Lower leg skin (tissue), 4 donors: Measurements from ENCODE around the gene CIBAR2. TPM values are rescaled to one million over a fixed set of nuclear protein-coding genes. Genes with fewer than 3 reads are reported as not detected.

Experiments used
- DNase-seq, 2 donors: peaks; one replicate each; pipeline ENCODE4 v3.0.0-alpha.2; 2019; ENCODE audit warnings: low spot score in 2 of 2
- H3K4me3 ChIP-seq: fragments of 200-600 bp; sonication (generic); 2 replicates; pipeline ENCODE4 v1.5.1; 2017; ENCODE audit warnings: mild to moderate bottlenecking, low read depth; ENCODE audit not compliant: poor library complexity, severe bottlenecking
- CTCF ChIP-seq, 3 donors: fragments of 450-650 bp; IDR thresholded peaks; one replicate each; pipeline ENCODE4 v1.5.1; 2016; ENCODE audit warnings: antibody characterized with exemption in 3 of 3, mild to moderate bottlenecking in 3 of 3, moderate library complexity in 2 of 3
- POLR2A ChIP-seq, 2 donors: fragments of 450-650 bp; IDR thresholded peaks; one replicate each; pipeline ENCODE4 v1.6.1; 2016 to 2017; ENCODE audit warnings: antibody characterized with exemption in 2 of 2, mild to moderate bottlenecking in 1 of 2, moderate library complexity in 1 of 2
- WGBS, 2 donors: methylation state at CpG; one replicate each; pipeline ENCODE4 v1.1.5; 2018; 5-methylcytosine and 5-hydroxymethylcytosine counted together
- intact Hi-C: fragments of 100-400 bp; cut with DNase I; formaldehyde crosslinking; loops from one replicate; pipeline ENCODE4 v1.15.0; 2023; ENCODE audit warnings: low total_unique reads
- total RNA-seq, 4 donors: library from RNA; depleted of rRNA; stranded (reverse); fragments of >200 nt; gene quantifications; one replicate each; pipeline ENCODE4 v1.1.0, GENCODE V29; 2016

Gene CIBAR2
- total RNA-seq, 4 donors from 2014 or later = not detected

DNA sequence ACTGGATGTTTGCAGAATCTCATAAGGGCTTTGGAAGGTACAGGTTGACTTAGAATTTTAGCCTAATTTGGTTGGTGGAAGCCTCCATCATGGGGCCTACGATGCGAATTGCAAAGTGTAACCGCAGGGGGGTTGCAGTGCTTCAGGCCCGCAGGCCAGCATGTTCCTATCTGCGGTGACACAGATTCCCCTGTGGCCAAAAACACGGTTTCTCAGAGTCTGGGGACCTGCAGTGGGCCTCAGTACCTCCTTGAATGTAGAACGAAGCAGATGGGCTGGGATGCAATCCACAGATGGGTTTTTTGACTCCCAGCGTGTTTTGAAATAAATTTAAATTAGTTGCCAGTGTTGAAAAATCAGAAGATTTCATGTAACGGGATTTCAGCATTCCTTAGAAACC lies 49.9 kb downstream of the CIBAR2 start:
- 94 to 96% methylated on average over 9 of the region's 9 CpGs for WGBS, 2 donors
- intact Hi-C loops = no loop called here
- H3K4me3 ChIP-seq = no peak overlapping the region
- TF ChIP-seq POLR2A (IDR thresholded peaks at IDR 0.05) = no peak
- no peak for TF ChIP-seq CTCF (IDR thresholded peaks at IDR 0.05)
- no peak for DNase-seq

GRCh38 chr16:85061566-85061965 lies 50.7 kb downstream of the CIBAR2 start:
- intact Hi-C loops = no loop called here
- peak in 1 of 2 donors; percentile 43 for DNase-seq
- 82 to 86% methylated on average over 8 of the region's 8 CpGs for WGBS, 2 donors
- H3K4me3 ChIP-seq = no peak overlapping the region
- TF ChIP-seq CTCF (IDR thresholded peaks at IDR 0.05) (no peak), POLR2A (IDR thresholded peaks at IDR 0.05) (no peak)

GRCh38 chr16:85058909-85059308 lies 53.4 kb downstream of the CIBAR2 start:
- no peak for DNase-seq
- TF ChIP-seq POLR2A (IDR thresholded peaks at IDR 0.05) (no peak), CTCF (IDR thresholded peaks at IDR 0.05) (no peak)
- 92 to 96% methylated on average over 4 of the region's 4 CpGs for WGBS, 2 donors
- intact Hi-C loops = no loop called here
- H3K4me3 ChIP-seq = no peak overlapping the region

DNA sequence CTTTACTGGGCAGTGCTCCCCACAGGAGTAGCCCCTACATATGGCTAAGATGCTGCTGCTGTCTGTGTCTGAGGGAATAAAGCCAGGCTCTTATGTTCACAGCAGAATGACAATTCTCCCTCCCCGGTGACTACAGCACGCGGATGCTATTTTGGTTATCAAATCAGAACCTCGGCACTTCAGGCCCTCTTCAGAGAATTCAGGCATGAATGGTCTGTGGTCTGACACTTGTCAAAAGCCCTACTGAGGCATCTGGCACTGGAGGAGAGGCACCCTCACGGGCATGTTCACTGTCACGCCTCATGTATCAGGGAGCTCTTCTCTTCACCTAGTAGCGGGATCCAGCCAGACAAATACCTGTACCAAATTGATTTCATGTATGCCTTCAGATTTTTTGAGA lies 54.3 kb downstream of the CIBAR2 start:
- WGBS, 2 donors = 97% methylated on average over 7 of the region's 7 CpGs
- intact Hi-C loops = no loop called here
- TF ChIP-seq POLR2A (IDR thresholded peaks at IDR 0.05) (no peak), CTCF (IDR thresholded peaks at IDR 0.05) (no peak)
- no peak for DNase-seq
- H3K4me3 ChIP-seq = no peak overlapping the region

DNA sequence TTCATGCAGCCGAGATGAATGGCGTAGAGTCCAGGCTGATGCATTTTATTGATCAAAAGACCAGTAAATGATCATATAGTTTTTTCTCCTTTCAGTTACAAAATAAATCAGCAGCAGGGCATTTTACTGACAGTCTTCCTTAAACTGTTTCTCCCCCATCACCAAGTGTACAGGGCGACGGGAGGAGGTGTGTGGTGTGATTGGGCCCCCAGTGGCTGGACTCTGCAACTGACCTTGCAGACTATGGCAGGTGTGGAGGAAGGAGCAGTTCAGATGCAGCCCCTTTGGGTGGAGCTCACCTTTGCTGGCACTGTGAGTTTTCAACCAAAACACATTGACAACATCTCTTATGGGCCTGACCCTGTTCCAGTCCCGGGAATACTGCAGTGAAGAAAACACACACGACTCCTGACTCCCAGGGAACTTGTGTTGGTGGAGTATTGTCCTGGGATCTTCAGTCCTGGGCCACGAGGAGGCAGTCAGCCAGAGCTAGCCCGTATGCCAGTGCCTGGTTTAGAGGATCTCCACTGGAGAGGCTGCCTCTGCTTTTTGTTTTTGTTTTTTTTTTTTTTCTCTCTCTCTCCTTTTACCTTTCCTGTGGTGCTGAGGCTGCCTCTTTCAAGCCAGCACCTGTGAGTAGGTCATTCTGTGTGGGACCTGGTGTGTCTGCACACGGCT lies 54.9 kb downstream of the CIBAR2 start:
- 90 to 93% methylated on average over 9 of the region's 9 CpGs for WGBS, 2 donors
- H3K4me3 ChIP-seq = no peak overlapping the region
- intact Hi-C loops = no loop called here
- no peak for DNase-seq
- TF ChIP-seq CTCF (IDR thresholded peaks at IDR 0.05) = no peak
- TF ChIP-seq POLR2A (IDR thresholded peaks at IDR 0.05) = no peak

DNA sequence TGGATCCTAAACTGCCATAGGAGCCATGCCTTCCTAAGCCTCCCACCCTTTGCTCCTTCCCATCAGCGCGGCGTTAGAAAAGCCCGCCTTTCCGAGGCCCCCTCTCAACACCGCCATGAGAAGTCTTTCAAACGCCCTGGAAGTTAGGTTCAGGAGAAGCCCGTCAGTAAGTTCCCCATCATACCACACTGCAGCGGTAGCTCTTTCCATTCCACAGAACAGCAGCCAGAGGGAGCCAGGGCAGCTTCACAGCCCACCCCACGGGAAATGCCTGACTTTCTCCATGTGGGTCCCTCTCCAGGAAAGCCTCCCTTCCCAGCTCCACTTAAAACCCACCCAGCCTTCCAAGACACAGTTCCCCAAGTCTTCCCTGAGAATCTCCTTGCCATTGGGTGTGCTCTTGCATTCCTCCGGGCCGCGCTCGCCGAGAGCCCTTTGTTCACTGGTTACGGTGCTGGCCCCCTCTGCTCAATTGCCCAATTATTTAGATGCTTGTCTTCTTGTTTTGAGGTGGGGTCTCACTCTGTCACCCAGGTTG lies 56.0 kb downstream of the CIBAR2 start:
- intact Hi-C loops = no loop called here
- no peak overlapping the region for H3K4me3 ChIP-seq
- DNase-seq = no peak
- TF ChIP-seq POLR2A (IDR thresholded peaks at IDR 0.05) (no peak), CTCF (IDR thresholded peaks at IDR 0.05) (no peak)
- 70 to 77% methylated on average over 16 of the region's 16 CpGs for WGBS, 2 donors
